Brain microvascular endothelial cell (primary cell): ENCODE results near the gene SERPINA6.
"Not testable (repeated sequence)": the region's sequence is repeated elsewhere in the genome, so short reads cannot be mapped to it uniquely, and the experiment has no call there.

Source experiments
- DNase-seq: peaks from one replicate; pipeline ENCODE4 v3.0.0-alpha.2; 2020
- H3K27ac ChIP-seq: fragments of 250-450 bp; sonication (Bioruptor Pico); 2 replicates; pipeline ENCODE4 v1.5.1; 2020; ENCODE audit warnings: mild to moderate bottlenecking, moderate library complexity
- H3K27me3 ChIP-seq: fragments of 250-450 bp; sonication (Bioruptor Pico); replicated peaks from 2 replicates; pipeline ENCODE4 v1.5.1; 2020; ENCODE audit warnings: mild to moderate bottlenecking
- H3K36me3 ChIP-seq: fragments of 250-450 bp; sonication (Bioruptor Pico); replicated peaks from 2 replicates; pipeline ENCODE4 v1.5.1; 2020; ENCODE audit warnings: mild to moderate bottlenecking
- H3K4me3 ChIP-seq: 2 replicates; pipeline ENCODE4 v1.5.1; 2011; ENCODE audit warnings: low read depth, mild to moderate bottlenecking, control low read depth, low read length, moderate library complexity
- in situ Hi-C: cut with HindIII; loops from 2 replicates; pipeline ENCODE4 v1.10.0; 2017; ENCODE audit warnings: low sequenced_read_pairs, low pct_ligation_motif_present
- TF ChIP-seq, protein P1 (sequence below): IDR thresholded peaks from 2 replicates; pipeline ENCODE4 v1.5.1; 2011; ENCODE audit warnings: low read depth, mild to moderate bottlenecking, moderate library complexity, low read length, control low read depth, inconsistent platforms; ENCODE audit errors: missing control alignments

SERPINA6 gene

DNA sequence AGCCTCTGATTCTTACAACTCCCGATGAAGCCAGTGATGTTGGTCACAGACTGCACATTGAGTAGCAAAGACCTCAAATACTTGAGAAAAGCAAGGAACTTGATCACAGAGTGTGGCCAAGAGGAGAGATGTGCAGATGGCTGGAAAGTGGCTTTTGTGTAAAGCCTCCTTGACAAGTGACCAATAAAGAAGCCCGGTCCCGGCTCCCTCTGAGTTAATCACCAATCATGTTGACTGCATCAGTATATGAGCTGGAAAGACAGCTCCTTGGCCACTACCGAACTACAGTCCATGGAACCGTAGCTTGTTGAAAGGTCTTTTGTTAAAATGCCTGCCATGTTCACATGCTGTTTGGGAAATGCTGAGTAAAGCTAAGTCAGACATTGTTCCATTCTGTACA, 23.7 kb upstream of the SERPINA6 start:
- TF ChIP-seq, protein P1, sequence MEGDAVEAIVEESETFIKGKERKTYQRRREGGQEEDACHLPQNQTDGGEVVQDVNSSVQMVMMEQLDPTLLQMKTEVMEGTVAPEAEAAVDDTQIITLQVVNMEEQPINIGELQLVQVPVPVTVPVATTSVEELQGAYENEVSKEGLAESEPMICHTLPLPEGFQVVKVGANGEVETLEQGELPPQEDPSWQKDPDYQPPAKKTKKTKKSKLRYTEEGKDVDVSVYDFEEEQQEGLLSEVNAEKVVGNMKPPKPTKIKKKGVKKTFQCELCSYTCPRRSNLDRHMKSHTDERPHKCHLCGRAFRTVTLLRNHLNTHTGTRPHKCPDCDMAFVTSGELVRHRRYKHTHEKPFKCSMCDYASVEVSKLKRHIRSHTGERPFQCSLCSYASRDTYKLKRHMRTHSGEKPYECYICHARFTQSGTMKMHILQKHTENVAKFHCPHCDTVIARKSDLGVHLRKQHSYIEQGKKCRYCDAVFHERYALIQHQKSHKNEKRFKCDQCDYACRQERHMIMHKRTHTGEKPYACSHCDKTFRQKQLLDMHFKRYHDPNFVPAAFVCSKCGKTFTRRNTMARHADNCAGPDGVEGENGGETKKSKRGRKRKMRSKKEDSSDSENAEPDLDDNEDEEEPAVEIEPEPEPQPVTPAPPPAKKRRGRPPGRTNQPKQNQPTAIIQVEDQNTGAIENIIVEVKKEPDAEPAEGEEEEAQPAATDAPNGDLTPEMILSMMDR = no peak
- Histone ChIP-seq H3K36me3 (no peaks in the 10 kb centered on the region), H3K4me3 (no peak overlapping the region), H3K27me3 (no peaks in the 10 kb centered on the region), H3K27ac (no peak overlapping the region)
- in situ Hi-C loops = no loop called here
- DNase-seq = no peak

DNA sequence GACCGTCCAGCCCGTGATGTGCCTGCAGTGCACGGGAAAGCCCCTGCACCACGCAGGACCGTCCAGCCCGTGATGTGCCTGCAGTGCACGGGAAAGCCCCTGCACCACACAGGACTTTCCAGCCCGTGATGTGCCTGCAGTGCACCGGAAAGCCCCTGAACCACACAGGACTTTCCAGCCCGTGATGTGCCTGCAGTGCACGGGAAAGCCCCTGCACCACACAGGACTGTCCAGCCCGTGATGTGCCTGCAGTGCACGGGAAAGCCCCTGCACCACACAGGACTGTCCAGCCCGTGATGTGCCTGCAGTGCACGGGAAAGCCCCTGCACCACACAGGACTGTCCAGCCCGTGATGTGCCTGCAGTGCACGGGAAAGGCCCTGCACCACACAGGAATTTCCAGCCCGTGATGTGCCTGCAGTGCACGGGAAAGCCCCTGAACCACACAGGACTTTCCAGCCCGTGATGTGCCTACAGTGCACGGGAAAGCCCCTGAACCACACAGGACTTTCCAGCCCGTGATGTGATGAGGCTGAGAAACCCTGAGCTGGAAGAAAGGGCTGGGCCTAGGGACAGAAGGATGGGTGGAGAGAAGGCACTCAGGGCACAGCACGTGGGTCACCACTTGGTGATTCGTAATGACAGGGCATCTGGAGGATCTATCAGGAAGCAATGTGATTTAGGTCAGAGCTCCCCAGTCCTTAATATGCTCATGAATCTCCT, 23.1 kb upstream of the SERPINA6 start:
- in situ Hi-C loops, H3K27ac ChIP-seq, H3K36me3 ChIP-seq, H3K4me3 ChIP-seq, H3K27me3 ChIP-seq: not testable (repeated sequence)
- peak; percentile 42 for DNase-seq

DNA sequence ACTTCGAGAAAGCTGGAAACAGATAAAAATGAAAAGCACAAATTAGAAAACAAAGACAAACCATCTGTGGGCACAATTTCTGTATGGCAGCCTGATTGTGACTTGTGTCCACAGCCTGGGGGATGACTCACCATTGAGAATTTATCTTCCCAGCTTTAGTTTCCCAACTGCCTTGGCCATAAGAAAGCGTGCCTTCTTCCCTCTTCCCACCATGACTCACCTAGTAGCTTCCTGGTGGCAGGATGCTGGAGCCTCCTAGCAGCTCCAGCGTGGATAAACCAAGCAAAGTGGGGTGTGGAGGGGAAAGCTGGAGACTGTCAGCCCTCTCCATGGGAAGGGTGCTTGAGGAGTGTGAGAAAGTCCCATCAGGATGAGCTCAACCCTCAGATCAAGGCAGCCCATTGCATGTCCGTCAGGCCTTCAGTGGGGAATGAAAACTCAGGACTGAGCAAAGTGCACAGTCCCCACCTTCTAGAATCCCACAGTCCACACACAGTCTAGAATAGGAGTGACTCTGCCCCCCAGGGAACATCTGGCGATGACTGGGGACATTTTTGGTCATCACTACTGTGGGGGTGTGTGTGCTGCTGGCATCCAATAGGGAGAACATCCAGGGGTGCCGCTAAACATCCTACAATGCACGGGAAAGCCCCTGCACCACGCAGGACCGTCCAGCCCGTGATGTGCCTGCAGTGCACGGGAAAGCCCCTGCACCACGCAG, 22.4 kb upstream of the SERPINA6 start:
- H3K4me3 ChIP-seq = no peak overlapping the region
- H3K27me3 ChIP-seq = no peaks in the 10 kb centered on the region
- in situ Hi-C loops = no loop called here
- H3K27ac ChIP-seq = peak overlapping the region; percentile 13
- no peaks in the 10 kb centered on the region for H3K36me3 ChIP-seq
- DNase-seq = peak; percentile 79
- TF ChIP-seq, protein P1 = no peak

DNA sequence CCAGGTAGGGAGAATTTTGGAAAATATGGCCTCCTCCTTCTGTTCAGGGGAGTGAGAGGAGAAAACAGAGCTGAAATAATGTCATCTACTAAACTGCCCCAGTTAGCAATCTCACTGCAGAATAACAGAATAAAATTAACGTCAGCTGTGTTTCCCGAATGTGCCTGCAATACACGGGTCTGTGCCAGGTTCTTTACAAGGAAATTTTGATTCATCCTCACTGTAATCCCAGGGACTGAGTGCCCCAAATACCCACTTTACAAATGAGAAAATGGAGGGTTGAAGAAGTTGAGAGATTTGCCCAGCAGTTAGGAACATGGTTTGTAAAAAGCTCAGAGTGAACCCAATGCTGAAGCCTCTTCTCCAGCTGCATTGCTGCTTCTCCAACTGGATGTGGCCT, 21.3 kb upstream of the SERPINA6 start:
- H3K27me3 ChIP-seq = no peaks in the 10 kb centered on the region
- H3K4me3 ChIP-seq = no peak overlapping the region
- DNase-seq = no peak
- in situ Hi-C loops = no loop called here
- TF ChIP-seq, protein P1 = no peak
- H3K27ac ChIP-seq = no peak overlapping the region
- H3K36me3 ChIP-seq = no peaks in the 10 kb centered on the region

DNA sequence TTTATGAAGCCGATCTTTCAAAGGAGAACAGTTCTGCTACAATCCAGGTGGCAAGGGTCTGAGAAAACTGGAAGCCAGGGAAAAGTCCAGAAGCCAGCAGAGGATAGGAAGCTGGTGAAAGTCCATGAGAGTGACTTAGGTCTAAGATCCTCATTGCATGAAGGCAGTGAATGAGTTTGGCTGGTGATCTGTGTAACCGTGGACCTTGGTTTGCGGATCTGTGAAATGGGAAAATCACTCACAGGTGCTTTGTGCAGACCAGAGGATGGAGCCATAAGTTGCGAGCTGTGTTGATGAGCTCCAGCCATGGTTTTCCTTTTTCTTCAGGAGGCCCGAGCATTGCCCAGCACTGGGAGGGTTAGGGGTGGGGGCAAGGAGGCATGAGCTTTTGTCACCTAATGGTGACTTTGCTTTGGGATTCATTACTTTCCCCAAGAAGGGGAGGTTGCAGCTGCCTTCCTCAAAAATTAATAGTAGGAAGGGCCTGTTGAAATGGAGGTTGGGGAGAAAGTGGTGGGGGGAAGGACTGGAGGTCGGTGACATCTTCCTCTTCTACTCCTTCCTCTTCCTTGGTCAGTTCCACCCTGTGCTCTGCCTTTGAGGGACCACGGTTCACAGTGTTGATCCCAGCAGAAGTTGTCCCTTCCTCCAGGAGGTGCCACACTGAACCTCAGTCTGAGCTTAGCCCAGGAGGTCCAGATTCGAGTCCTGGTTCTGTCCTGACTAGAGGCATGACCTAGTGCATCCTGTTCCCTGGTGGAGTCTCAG, 20.3 kb upstream of the SERPINA6 start:
- Histone ChIP-seq H3K27me3 (no peaks in the 10 kb centered on the region), H3K36me3 (no peaks in the 10 kb centered on the region), H3K4me3 (no peak overlapping the region), H3K27ac (no peak overlapping the region)
- TF ChIP-seq, protein P1 = no peak
- in situ Hi-C loops = no loop called here
- no peak for DNase-seq

DNA sequence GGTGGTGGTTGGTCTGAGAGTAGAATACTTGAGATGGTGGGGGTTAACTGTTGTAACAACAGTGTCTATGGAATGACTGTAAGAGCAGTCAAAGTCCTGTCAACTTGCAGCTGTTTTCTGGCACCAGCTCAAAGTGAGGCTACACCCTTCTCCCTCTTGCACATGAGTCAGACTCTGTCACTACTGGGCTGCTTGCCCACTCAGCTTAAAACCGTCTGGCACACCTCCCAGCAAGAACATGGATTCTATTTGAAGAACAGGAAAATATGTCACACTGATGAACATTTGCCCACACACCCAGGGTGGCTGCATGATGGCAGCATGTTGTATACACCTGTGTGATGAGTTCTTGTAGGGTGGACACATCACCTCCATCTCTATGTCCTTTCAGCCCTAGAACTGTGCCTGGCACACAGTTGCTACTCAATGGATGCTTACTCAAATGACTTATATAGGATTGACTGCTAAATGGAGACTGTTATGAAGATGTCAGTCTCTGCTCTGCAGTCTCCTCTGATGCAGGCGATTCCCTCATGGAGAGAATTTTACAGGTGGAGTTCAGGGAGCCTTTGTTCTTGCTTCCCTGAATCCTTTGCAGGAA, 19.3 kb upstream of the SERPINA6 start:
- Histone ChIP-seq H3K27ac (no peak overlapping the region), H3K27me3 (no peaks in the 10 kb centered on the region), H3K4me3 (no peak overlapping the region), H3K36me3 (no peaks in the 10 kb centered on the region)
- TF ChIP-seq, protein P1 = no peak
- in situ Hi-C loops = no loop called here
- DNase-seq = peak; percentile 98
